Aortic smooth muscle cell (primary cell): ENCODE measurements around the gene ZNF18. TPM values are rescaled to one million over a fixed set of nuclear protein-coding genes. Genes with fewer than 3 reads are reported as not detected.

Experiments used
- total RNA-seq: library from RNA; depleted of rRNA; stranded (reverse); fragments of >200 nt; gene quantifications from 2 replicates; pipeline ENCODE4 v1.2.3, GENCODE V29; 2014

ZNF18 gene, protein sequence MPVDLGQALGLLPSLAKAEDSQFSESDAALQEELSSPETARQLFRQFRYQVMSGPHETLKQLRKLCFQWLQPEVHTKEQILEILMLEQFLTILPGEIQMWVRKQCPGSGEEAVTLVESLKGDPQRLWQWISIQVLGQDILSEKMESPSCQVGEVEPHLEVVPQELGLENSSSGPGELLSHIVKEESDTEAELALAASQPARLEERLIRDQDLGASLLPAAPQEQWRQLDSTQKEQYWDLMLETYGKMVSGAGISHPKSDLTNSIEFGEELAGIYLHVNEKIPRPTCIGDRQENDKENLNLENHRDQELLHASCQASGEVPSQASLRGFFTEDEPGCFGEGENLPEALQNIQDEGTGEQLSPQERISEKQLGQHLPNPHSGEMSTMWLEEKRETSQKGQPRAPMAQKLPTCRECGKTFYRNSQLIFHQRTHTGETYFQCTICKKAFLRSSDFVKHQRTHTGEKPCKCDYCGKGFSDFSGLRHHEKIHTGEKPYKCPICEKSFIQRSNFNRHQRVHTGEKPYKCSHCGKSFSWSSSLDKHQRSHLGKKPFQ
- 10.3 and 10.6 TPM in 2 replicates for total RNA-seq

DNA sequence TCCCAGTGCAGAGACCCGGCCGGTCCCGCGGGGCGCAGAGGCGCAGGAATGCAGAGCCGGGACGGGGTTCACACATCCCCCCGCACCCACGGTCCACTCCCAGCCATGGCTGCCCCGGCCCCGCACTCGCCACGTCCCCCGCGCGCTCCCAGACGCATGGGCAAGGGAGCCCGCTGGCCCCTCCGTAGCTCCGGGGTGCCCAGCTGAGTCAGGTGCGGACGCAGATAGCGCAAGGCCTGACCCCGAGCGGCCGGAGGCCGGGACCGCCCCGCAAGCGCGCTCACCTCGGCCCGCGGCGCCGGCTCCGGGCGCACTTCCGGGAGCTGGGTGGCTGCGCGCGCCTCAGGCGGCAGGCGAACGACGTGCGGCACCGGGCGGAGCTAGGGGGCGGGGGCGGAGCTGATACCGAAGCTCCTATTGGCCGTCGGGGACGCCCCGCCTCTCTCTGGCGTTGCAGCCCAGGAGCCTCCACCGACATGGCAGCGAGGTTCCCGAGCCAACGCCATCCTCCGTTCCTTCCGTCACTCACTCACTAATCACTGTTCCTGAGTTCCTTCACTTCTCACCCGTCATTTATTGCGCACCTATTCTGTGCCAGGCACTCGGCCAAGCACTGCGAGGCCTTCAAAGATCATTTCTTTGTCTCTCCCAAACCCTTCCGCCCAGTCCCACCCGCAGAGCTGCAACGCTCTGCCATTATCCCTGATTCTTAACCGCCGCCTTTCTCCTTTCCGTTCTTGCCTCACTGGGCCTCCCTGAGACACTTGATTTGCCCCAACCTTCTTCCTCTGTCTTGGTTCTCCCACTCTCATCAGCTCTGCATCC lies at the start of gene ZNF18:
ZNF18 (minus strand) TSS at position 329 of the 825 bp plus-strand sequence. CDS start 4,646 bp downstream, outside the sequence.

DNA sequence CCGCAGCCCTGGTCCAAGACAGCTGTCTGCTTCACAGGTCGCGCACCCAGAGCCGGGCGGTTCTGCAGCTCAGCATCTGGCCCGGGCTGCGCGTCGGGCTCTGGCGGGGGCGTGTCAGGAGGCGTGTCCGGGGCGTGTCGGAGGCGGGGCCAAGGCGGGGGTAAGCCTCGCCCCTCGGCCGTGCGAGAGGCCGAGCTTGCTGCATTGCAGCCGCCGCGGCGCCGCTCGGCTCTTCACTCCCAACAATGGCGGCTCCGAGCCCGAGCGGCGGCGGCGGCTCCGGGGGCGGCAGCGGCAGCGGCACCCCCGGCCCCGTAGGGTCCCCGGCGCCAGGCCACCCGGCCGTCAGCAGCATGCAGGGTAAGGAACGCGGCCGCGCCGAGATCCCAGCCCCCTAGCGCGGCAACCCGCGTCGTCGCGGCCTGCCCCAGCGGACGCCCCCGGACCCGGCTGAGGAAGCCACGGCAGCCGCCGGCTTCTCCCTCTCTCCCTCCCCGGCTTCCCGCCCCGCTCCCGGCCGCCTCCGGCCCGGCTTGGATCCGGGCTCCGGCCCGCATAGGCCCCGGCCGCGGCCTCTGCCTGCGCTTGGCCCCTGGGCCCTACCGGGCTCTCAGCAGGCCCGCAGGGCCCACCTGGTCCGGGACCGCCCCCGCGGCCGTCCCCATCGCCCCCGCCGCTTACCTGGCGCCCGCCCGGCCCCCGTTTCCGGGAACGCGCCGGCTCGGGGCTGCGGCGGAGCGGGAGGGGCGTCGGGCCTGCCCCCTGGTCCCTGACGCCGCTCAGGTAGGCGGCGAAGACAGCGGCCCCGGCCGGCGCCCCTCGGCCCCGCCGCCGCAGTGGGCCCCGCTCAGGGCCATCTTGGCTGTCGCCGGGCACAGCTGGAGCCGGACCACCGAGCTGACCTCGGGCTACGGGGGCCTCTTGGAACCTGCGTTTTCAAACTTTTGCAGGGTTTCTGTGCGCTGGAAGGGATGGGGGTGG lies 23.7 kb upstream of the ZNF18 start, which contains the start of gene MAP2K4:
MAP2K4 (plus strand) TSS at position 236 of the 981 bp plus-strand sequence; CDS start at position 246, 10 bp downstream.

Other genes starting within 250 kb of the ZNF18 start
- gene MAP2K4, start 23.4 kb upstream of the ZNF18 start, total RNA-seq = 21.3 and 26.6 TPM in 2 replicates